Esophagus squamous epithelium (tissue), 4 donors: Measurements from ENCODE around the gene DELE1.

ENCODE experiments used
- CTCF ChIP-seq, 6 experiments: fragments of 450-650 bp in 4 of 6; fragments of 200-600 bp in 2 of 6; sonication (generic) in 2 of 6; IDR thresholded peaks; one replicate each; pipeline ENCODE4 v1.5.1; 2016 to 2019; ENCODE audit warnings: antibody characterized with exemption in 6 of 6, mild to moderate bottlenecking in 4 of 6, moderate library complexity in 4 of 6
- POLR2A ChIP-seq, 4 donors: fragments of 450-650 bp; IDR thresholded peaks; one replicate each; pipeline ENCODE4 v1.6.1; 2017; ENCODE audit warnings: antibody characterized with exemption in 4 of 4, mild to moderate bottlenecking in 4 of 4, moderate library complexity in 3 of 4

DNA sequence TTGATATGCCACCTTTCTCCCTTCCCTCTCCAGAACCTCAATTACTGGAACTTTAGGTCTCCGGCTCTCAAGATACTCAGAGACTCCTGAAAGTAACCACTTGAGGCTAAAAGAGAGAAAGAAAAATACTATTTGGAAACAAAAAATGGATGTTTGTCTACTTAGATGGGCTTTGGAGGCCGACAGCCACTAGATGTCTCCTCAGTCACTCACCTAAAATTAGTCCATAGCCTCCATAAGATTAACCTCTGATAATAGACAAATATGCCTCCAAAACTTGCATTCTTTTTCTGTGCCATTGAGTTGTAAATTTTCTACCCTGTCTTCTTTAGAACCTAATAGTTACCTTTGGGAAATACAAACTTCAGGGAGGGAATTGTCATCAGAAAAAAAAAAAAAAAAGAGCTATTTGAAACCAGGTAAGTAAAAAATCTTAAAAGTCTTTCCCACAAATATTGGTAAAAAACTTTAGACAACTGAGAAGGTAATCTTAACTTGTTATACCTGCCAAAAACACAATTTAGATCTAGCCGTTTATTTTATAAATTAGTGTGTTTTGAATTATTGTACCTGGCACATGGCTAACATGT is 34.3 kb upstream of the DELE1 start:
- TF ChIP-seq CTCF (IDR thresholded peaks at IDR 0.05) (peak in 2 of 6 experiments; percentile 8 to 24), POLR2A (IDR thresholded peaks at IDR 0.05) (no peak)
